GM18907 (cell line): ENCODE results near the gene CDK7.
"Not testable (repeated sequence)": the region's sequence is repeated elsewhere in the genome, so short reads cannot be mapped to it uniquely, and the experiment has no call there.

Experiments
- ATAC-seq: cut with Tn5 transposase; IDR thresholded peaks from one replicate; pipeline ENCODE4 v1.9.1; 2021; ENCODE audit warnings: mild to moderate bottlenecking, moderate library complexity; ENCODE audit not compliant: unreplicated experiment

Gene CDK7

DNA sequence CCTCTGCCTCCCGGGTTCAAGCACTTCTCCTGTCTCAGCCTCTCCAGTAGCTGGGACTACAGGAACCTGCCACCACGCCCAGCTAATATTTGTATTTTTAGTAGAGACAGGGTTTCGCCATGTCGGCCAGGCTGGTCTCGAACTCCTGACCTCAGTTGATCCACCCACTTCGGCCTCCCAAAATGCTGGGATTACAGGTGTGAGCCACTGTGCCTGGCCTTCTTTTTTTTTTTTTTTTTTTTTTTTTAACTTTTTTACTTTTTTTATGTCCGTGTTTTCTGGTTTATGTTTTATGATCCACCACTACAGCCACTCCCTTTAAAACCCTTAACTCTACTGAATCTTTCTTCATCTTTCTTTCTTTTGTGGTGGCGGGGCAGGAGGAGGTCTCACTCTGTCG lies 2.0 kb downstream of the CDK7 start:
- ATAC-seq = not testable (repeated sequence)

DNA sequence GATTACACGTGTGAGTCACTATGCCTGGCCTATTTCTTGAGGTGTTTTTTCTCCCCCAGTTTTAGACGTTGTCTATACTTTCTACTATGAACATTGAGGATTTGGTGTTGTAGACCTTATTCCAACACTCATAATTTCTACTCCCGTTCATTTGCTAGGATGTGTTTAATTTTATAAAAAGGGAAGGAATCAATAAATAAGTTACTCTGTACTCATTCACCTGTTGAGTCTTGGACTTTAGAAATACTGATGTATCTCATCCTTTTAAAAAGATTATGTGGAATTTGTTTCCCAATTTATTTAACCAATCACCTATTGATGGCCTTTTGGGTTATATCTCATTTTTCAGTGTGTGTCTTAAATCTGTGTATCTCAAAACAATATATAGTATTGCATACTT lies 3.2 kb downstream of the CDK7 start:
- no peak for ATAC-seq

DNA sequence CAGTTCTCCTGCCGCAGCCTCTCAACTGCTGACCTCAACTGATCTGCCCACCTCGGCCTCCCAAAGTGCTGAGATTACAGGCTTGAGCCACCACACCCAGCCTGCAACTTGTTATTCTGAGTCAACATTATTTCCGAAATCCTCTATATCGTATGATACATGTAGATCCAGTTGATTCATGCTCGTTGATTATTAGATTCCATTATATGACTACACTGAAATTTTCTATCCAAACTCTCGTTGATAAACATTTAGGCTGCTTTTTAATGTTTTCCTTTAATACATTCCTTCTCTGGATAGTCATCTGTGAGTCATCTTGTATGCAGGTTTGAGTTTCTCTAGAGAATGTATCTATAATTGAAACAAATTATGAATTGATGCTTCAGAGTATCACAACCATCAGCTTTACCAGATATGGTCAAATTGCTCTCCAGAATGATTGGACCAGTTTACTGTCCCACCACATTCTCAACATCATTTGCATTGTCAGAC lies 4.1 kb downstream of the CDK7 start:
- no peak for ATAC-seq

DNA sequence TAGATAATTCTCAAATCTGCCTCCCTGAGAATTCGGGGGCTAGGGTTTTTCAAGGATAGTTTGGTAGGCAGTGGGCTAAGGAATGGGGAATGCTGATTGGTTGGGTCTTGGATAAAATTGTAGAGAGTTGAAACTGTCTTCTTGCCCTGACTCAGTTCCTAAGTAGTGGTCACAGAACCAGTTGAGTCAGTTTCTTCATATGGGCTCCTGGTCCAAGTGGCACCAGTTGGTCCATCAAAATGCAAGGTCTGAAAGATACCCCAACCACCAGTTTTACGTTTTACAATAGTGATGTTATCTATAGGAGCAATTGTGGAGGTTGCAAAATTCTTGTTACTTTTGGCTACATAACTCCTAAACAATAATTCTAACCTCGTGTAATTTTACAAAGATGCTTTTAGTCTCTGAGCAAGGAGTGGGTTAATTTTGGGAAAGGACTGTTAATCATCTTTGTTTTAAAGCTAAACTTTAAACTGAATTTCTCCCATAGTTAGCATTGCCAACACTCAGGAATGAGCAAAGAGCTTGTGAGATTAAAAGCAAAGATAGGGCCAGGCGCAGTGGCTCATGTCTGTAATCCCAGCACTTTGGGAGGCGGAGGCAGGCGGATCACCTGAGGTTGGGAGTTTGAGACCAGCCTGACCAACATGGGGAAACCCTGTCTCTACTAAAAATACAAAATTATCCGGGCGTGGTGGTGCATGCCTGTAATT lies 7.7 kb downstream of the CDK7 start:
- ATAC-seq = no peak

DNA sequence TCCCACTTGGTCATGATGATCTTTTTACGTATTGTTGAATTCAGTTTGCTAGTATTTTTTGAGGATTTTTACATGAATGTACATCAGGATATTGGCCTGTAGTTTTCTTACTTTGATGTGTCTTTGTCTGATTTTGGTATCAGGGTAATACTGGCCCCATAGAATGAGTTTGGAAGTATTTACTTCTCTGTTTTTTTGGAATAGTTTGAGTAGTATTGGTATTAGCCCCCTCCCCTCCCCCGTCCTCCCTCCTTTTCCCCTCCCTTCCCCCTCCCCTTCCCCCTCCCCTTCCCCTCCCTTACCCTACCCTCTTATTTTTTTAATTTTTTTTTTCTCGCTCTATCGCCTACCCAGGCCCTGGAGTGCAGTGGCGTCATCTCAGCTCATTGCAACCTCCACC lies 10.3 kb downstream of the CDK7 start:
- ATAC-seq = no peak

DNA sequence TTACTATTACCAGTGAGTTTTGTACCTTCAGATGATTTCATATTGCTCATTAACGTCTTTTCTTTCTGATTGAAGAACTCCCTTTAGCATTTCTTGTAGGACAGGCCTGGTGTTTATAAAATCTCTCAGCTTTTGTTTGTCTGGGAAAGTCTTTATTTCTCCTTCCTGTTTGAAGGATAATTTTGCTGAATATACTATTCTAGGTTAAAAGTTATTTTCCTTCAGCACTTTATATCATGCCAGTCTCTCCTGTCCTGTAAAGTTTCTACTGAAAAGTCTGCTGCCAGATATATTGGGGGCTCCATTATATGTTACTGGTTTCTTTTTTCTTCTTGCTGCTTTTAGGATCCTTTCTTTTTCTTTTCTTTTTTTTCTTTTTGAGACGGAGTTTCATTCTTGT lies 13.3 kb downstream of the CDK7 start:
- no peak for ATAC-seq

DNA sequence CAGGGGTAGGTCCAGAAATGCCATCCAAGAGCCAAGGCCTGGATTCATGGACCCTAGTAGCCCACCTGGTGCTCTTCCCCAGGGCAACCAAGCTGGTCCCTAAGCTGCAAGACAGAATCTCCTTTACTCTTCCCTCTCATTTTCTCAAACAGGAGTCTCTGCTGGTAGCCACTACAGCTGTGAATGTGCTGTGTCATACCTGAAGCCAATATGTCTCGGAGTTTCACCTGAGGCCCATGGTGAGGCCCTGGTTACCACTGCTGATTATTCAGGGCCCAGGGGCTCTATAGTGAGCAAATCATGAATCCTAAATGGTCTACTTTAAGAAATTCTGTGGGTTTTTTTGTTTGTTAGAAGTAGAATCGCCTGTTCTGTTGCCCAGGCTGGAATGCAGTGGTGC lies 15.9 kb downstream of the CDK7 start:
- no peak for ATAC-seq

DNA sequence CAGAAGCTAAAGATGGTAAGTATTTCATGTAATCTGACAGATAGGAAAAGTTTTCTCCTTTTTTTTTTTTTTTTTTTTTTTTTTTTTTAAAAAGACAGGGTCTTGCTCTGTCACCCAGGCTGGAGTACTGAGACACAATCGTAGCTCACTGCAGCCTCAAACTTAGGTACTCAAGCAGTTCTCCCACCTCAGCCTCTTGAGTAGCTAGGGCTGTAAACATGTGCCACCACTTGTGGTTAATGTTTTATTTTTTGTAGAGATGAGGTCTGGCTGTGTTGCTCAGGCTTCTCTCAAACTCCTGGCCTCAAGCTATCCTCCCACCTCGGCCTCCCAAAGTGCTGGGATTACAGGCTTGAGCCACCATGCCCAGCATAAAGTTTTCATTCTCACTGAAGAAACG lies 17.8 kb downstream of the CDK7 start:
- no peak for ATAC-seq

DNA sequence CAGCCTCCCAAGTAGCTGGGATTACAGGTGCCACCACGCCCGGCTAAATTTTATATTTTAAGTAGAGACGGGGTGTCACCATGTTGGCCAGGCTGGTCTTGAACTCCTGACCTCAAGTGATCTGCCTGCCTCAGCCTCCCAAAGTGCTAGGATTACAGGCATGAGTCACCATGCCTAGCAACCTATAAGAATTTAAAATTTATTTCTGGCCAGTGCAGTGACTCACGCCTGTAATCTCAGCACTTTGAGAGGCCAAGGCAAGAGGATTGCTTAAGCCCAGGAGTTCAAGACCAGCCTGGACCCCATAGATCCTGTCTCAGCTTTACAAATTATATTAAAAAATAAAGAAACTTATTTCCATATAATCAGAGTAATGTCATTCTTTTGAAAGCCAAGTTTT lies 21.3 kb downstream of the CDK7 start:
- not testable (repeated sequence) for ATAC-seq

DNA sequence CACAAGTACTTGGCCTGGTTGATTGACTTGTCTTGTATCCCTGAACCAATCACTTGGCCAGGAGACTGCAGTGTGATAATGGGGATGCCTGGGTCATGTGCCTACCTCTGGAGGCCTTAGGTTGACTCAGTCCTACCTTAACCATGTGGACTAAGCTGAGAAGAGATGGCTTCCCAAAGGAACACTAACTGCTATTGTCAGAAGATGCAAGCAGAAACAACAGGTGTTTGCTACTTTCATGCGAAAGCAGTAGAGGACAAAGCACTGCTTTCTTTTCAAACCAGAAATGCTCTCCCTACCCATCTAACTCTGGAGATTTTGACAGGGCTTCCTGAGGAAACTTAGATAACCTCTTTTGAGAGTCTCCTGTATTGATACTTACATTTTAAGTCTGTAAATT lies 22.9 kb downstream of the CDK7 start:
- no peak for ATAC-seq

DNA sequence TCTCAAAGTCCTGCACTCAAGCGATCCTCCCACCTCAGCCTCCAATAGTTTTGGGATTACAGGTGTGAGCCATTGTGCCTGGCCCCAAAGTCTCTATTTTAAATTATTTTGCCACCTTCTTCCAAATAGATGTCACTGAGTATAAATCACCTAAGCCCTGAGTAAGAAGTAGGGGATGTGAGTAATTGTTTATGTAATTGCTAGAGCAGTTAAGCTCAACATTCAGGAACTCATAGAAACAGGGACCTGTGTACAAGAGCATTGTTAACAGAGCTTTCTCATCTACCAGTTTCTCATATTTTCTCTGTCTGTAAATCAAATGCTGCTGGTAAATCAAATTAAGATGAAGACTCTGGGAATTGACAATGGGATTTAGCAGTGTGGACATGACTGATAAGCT lies 26.3 kb downstream of the CDK7 start:
- no peak for ATAC-seq

DNA sequence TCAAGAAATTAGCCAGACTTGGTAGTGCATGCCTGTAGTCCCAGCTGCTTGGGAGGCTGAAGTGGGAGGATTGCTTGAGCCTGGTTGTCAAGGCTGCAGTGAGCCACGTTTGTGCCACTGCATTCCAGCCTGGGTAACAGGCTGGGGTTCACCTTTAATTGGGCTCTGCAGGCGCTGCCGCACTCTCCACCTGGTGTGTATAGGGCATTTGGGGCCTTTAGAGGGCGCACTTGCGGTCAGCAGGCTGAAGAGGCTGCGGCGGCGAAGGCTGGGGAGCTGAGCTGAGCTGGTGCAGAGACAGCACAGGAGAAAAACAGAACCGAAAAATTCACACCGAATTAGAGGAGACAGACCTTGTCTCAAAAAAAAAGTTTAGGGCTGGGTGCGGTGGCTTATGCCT lies 31.2 kb downstream of the CDK7 start:
- no peak for ATAC-seq

DNA sequence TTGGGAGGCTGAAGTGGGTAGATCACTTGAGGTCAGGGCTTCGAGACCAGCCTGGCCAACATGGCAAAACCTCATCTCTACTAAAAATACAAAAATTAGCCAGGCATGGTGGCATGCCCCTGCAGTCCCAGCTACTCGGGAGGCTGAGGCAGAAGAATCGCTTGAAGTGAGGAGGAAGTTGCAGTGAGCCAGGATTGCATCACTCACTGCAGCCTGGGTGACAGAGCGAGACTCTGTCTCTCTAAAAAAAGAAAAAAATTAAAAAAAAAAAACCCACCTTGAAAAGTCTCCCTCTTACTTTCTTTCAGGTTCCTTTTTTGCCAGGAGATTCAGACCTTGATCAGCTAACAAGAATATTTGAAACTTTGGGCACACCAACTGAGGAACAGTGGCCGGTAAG lies 34.2 kb downstream of the CDK7 start:
- ATAC-seq = no peak

DNA sequence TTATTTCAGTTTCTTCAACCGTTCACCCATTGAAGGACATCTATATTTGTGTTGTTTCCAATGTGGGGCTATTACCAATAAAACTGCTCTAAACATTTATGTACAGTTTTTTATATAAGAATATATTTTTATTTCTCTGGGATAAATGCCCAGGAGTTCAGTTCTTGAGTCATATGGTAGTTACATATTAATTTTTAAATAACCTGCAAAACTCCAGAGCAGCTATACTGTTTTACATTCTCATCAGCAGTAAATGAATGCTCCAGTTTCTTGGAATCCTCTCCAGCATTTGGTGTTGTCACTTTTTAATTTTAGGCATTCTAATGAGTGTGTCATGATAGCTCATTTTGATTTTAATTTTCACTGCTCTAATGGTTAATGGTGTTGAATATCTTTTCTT lies 36.2 kb downstream of the CDK7 start:
- no peak for ATAC-seq

DNA sequence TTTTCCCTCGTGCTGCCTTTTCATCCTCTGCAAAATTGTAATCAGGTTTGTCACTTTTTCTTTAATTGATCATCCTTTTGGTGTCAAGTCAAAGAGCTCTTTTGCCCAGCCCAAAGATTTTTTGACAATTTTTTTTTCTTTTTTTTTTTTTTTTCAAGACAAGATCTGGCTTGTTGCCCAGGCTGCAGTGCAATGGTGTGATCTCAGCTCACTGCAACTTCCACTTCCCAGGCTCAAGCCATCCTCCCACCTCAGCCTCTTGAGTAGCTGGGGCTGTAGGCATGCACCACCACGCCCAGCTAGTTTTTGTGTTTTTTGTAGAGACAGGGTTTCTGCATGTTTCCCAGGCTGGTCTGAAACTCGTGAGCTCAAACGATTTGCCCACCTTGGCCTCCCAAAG lies 36.7 kb downstream of the CDK7 start:
- ATAC-seq = no peak

DNA sequence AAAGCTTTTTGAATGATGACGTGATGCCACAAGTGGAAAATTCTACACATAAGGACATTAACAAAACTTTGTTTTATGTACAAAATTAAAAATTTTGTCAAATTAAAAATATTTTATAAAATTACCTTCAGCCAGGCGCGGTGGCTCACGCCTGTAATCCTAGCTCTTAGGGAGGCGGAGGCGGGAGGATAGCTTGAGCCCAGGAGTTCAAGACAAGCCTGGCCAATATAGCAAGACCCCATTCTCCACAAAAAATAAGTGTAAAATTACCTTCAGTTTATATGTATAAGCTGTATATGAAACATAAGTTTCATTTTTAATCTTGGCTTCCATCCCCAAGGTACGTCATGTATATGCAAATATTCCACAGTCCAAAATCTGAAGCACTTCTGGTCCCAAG lies 40.9 kb downstream of the CDK7 start:
- ATAC-seq = no peak

DNA sequence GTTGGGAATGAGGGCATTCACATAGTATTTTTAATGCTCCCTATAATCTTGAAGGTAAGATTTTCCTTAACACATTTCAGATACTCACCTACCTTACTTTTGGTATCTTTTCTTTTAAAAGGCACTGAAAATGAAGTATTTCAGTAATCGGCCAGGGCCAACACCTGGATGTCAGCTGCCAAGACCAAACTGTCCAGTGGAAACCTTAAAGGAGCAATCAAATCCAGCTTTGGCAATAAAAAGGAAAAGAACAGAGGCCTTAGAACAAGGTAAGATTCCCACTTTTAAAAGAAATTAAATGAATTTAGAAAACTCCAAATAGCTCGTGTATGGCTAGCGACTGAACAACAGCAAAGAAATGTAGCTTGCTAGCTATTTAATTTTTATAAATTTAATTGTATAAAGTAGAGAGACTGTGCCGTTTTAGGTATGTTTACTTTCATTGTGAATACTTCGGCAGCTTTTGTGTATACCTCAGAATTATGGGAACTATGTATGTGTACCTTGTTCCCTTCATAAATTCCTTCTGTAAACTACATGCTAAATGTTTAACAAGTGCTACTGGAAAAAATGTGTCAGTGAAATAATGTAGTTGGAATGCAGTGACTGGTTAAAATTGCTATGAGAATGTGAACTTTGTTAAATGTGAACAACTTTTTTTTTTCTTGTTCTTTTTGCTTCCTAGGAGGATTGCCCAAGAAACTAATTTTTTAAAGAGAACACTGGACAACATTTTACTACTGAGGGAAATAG lies 41.9 kb downstream of the CDK7 start:
- no peak for ATAC-seq

DNA sequence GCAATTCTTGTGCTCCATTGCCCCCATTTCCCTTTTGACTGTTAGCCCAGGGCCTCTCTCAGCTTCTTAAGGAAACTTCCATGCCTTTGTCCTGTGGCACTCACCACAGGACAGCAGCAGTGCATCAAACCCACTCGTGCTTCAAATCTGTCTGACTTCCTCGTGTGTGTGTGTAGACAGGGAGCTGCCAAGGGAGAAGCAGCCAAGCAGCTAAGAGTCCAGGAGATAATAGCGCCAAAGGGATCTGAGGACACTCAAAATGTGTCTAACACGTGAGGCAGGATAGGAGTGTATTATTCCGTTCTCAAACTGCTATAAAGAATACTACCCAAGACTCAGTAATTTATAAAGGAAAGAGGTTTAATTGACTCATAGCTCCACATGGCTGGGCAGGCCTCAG lies 44.8 kb downstream of the CDK7 start:
- no peak for ATAC-seq

DNA sequence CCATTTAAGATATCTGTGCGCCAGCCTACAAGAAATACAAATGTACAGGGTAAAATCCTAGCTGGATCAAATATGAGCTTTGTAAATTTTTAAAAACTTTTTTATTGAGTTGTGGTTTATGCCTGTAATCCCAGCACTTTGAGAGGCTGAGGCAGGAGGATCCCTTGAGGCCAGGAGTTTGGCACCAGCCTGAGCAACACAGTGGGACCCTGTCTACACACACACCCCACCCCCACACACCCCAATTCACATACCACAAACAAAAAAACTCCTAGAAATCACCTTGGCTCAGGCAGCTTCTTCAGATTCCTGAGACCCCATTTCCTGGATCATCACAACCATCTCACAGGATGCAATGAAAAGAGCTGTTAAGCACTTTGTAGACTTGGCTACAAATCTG lies 46.4 kb downstream of the CDK7 start:
- ATAC-seq = no peak

DNA sequence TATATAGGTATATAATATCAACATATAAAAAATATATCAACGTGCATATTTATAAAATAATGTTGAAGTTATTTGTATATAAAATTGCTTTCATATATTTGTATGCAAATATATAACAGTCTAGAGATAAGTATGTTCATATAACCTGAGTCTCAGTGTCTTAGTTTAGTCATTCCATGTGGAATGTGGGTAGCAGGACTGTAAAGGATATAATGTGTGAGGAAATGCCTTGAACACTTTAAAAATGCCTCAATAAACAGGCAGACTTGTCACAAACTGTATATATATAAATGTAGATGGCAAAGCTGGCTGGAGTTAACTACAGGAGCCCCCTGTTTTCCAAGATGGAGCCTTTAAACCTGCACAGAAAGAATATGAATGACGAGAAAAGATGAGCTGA lies 49.5 kb downstream of the CDK7 start:
- ATAC-seq = no peak

DNA sequence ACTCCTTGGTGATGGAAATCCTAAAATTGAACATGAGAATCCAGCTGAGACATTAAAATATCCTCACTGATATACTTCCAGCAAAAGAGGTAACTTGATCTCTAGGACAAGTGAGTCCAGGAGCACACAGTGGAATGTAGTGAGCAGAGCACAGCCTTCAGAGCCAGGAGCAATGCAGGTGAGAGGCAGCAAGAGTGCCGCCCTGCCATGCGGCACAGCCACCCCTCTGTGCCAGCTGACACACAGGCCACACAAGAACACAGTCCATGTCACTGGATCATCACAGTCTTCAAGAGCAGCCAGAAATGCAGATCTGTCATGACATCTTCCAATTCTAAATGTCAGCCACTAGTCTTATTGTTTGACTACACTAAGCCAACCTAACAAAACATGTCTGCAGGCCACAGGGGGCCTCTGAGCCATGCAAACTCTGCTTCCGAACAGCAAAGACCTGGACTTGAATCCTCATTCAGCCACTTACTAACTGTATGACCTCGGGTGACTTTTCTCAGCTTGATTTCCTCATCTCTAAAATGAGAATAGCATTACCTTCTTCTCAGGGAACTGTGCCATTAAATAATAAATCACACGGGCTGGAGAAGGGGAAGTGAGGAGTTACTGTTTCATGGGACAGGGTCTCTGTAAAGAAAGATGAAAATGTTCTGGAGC lies 50.9 kb downstream of the CDK7 start:
- no peak for ATAC-seq

DNA sequence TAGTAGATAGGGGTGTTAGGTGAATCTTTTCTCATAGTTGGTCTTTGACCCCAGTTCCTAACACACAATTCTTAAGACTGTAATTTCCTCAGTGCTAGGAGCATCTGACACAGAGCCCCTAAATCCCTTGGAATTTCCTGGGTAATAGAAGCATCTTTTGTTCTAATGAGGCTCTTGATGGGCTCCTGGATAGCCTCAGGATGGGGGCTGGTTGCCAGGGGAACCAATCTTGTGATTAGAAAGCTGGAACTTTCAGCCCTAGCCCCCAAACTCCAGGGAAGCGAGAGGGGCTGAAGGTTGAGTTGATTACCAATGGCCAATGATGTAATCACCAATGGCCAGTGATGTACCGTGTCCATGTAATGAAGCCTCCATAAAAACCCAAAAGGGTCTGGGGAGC lies 53.4 kb downstream of the CDK7 start:
- ATAC-seq = no peak
